ENCODE results near the gene DDX59.
"Not testable (repeated sequence)": the region's sequence is repeated elsewhere in the genome, so short reads cannot be mapped to it uniquely, and the experiment has no call there.

Gene DDX59

DNA sequence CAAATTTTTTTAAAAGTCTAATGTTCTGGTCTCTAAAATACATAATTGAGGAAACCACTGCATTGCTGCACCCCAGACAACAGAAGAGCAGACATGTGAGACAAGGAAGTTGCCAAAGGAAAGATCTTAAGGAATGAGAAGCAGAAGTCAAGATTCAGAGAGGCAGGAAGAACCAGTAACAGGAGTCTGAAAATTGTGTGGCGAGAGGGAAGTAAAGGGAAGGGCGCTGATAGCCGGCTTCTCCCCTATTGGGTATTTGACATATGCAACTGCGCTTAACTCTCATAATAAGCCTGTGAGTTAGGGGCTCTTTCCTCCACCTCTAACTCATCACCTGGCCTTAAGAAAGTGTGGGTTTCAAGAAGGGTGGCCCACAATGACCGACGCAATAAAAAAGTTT lies 27.2 kb downstream of the DDX59 start:
- Histone ChIP-seq H3K4me3 (no peak overlapping the region), H3K27ac (no peak overlapping the region)
- TF ChIP-seq, protein P1, sequence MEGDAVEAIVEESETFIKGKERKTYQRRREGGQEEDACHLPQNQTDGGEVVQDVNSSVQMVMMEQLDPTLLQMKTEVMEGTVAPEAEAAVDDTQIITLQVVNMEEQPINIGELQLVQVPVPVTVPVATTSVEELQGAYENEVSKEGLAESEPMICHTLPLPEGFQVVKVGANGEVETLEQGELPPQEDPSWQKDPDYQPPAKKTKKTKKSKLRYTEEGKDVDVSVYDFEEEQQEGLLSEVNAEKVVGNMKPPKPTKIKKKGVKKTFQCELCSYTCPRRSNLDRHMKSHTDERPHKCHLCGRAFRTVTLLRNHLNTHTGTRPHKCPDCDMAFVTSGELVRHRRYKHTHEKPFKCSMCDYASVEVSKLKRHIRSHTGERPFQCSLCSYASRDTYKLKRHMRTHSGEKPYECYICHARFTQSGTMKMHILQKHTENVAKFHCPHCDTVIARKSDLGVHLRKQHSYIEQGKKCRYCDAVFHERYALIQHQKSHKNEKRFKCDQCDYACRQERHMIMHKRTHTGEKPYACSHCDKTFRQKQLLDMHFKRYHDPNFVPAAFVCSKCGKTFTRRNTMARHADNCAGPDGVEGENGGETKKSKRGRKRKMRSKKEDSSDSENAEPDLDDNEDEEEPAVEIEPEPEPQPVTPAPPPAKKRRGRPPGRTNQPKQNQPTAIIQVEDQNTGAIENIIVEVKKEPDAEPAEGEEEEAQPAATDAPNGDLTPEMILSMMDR (IDR thresholded peaks at IDR 0.05) = no peak
- DNase-seq (ENCODE audit: low spot score) = no peak

DNA sequence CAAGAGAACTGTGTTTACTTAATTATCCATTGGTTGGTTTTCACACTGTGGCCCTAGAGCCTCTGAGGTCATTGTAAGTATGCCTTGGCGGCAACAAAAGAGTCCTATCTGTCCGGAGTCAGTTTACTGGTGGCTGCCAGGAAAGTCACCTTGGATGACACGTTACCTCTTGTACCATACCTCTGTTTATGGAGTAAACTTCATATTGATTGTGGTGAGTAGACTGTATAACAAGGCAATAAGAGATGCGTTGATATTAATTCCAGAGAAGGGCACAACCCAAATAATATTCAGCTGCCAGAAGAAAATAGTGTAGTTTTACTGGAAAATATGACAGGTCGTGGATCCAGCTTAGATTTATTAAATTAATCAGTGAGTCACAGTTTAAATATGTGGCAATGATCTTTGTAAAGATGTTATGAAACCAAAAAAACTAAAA lies 28.7 kb downstream of the DDX59 start:
- no peak for DNase-seq (ENCODE audit: low spot score)
- H3K4me3 ChIP-seq = no peak overlapping the region
- TF ChIP-seq, protein P1 (IDR thresholded peaks at IDR 0.05) = no peak
- H3K27ac ChIP-seq = no peak overlapping the region

DNA sequence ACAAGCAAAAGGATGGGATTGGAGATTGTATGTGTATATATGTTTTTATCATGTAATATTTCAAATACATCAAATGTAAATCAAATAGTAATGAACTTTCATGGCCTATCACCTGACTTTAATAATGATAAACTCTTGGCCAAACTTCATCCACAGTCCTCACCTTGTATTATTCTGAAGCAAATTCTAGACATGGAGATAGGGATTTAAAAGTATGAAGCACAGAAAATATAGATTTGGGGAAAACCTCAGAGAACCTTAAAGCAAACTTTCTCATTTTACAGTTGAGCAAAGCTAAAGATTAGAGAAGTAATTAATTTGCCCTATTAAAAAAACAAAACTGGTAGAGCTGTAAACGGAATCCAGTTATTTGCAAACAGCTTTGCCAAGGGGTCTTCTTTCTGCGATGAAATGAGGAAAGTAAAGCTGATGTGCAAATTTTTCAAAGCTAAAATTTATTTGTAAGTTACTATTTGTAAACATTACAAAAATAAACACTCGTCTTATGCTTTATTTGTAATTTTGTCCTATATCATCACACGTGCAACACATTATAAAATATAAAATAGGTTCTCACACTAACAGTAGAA lies 29.2 kb downstream of the DDX59 start:
- H3K4me3 ChIP-seq = no peak overlapping the region
- DNase-seq (ENCODE audit: low spot score) = no peak
- TF ChIP-seq, protein P1 (IDR thresholded peaks at IDR 0.05) = no peak
- H3K27ac ChIP-seq = peak overlapping the region in 1 of 2 donors; percentile 41

DNA sequence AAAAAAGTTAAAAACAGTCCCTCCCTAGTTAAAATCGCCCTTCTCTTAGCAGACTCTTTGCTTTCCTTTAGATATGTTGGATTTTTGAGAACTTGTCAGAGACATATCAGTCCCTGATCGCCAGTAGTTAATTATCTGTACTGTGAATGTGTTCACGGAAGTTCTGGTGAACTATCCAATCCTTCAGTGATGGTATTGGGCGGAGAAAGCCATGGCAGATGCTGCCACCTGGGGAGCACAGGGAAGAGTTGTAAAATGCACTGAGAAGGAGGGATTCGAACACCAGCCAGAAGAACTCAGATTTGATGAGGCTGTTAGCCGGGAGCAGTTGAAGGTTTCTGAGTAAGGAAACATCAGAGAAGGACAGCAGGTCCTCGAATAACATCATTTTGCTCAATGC lies 31.6 kb downstream of the DDX59 start:
- DNase-seq (ENCODE audit: low spot score) = no peak
- H3K27ac ChIP-seq = no peak overlapping the region
- TF ChIP-seq, protein P1 (IDR thresholded peaks at IDR 0.05) = no peak
- no peak overlapping the region for H3K4me3 ChIP-seq

DNA sequence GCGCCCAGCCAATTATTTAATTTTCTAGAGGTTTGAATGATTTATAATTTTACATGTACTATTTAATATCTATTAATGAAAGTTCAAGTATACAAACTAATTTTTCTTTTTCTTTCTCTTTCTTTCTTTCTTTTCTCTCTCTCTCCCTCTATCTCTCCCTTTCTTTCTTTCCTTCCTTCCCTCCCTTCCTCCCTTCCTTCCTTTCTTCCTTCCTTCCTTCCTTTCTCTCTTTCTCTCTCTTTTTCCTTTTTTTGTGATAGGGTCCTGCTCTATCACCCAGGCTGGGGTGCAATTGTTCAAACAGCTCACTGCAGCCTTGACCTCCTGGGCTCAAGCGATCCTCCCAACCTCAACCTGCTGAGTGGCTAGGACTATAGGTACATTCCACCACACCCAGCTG lies 33.0 kb downstream of the DDX59 start:
- Histone ChIP-seq H3K27ac (no peak overlapping the region), H3K4me3 (no peak overlapping the region)
- DNase-seq (ENCODE audit: low spot score) = no peak
- TF ChIP-seq, protein P1 (IDR thresholded peaks at IDR 0.05) = no peak

DNA sequence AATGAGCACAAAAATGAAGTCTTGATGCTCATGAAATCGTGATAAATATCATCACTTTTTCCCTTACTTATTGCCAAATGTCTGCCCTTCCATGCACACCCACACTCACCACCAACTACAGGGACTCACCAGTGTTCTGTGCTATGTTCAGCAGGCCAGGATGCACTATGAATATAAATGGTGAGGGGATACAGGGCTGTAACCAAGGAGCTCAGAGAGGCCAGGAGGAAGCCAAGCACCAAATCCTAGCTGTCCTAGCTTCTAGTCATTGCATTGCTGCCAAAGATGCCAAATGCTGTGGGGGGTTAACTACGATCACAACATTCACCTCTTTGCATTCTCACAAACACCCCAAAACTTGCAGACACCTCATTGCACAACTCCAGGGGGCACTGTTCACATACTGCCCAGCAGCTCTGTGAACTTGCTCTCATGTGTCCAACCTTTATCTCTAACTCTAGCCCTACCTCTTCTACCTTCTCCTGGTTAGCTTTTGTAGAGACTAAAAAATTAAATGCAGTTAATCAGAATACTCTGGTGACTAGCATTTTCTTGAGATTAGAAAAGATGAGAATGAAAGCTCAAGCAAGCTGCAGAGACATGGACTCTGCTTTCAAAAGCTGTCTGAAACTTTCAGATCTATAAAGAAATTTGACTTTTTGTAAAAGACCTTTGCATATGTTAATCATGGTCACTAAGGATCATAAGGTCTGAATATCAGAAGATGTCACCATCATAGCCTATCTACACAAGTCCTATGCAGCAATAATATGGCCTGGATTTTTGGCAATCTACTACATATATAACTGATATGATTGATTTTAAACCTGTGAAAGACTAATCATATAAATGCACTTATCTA lies 35.2 kb downstream of the DDX59 start:
- TF ChIP-seq, protein P1 (IDR thresholded peaks at IDR 0.05) = no peak
- H3K27ac ChIP-seq = no peak overlapping the region
- no peak overlapping the region for H3K4me3 ChIP-seq
- DNase-seq (ENCODE audit: low spot score) = no peak

DNA sequence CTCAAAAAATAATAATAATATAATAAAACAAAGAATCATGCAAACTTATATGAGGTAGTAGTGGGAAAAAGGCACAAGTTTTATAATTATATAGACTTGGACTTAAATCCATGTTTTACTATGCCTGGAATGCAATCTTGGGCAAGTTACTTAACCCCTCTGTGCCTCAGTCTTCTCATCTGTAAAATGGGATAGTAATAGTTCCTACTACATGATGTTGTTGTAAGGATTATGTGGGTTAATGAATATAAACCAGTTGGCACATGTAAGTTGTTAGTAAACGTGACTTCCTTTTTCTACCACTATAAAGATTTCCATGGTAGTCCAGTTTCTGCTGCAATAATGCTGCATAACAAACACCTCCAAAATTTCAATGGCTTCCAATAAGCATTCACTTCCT lies 38.3 kb downstream of the DDX59 start:
- TF ChIP-seq, protein P1 (IDR thresholded peaks at IDR 0.05) = no peak
- Histone ChIP-seq H3K27ac (no peak overlapping the region), H3K4me3 (no peak overlapping the region)
- no peak for DNase-seq (ENCODE audit: low spot score)

DNA sequence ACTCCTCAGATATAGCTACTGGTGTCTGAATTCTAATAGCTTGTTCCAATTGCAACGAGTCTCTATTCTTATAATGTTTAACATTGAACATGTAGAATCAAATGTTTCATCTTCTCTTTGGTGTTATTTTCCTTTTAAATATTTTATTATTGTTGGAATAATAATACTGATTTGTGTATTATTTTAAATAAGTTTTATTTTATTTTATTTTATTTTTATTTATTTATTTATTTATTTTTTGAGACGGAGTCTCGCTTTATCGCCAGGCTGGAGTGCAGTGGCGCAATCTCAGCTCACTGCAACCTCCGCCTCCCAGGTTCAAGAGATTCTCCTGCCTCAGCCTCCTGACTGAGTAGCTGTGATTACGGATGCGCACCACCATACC lies 39.2 kb downstream of the DDX59 start:
- DNase-seq (ENCODE audit: low spot score); H3K27ac ChIP-seq; H3K4me3 ChIP-seq: not testable (repeated sequence)

All from coronary artery (tissue), 2 donors.